Transverse colon (tissue), 4 donors: ENCODE results near the gene TH.

Experiments
- CTCF ChIP-seq, 5 experiments: fragments of 200-600 bp in 3 of 5; fragments of 450-650 bp in 2 of 5; sonication (generic) in 3 of 5; IDR thresholded peaks; 1 replicate in 2 of 5; 2 replicates in 3 of 5; pipeline ENCODE4 v1.5.1; 2016 to 2017; ENCODE audit warnings: antibody characterized with exemption in 5 of 5, inconsistent platforms in 3 of 5, mild to moderate bottlenecking in 2 of 5, moderate library complexity in 1 of 5
- EP300 ChIP-seq: sonication (generic); formaldehyde crosslinking; IDR thresholded peaks from one replicate; pipeline ENCODE4 v1.6.1; 2017; ENCODE audit warnings: antibody characterized with exemption, low read depth
- POLR2A ChIP-seq: fragments of 450-650 bp; IDR thresholded peaks from one replicate; pipeline ENCODE4 v1.6.1; 2016; ENCODE audit warnings: antibody characterized with exemption, mild to moderate bottlenecking, moderate library complexity
- POLR2AphosphoS5 ChIP-seq, 3 donors: sonication (generic); formaldehyde crosslinking; IDR thresholded peaks; one replicate each; pipeline ENCODE4 v1.6.1; 2016; ENCODE audit warnings: antibody characterized with exemption in 3 of 3

- no peak for TF ChIP-seq CTCF (IDR thresholded peaks at IDR 0.05)
- TF ChIP-seq POLR2A: no peak
- TF ChIP-seq EP300: no peak
- TF ChIP-seq POLR2AphosphoS5 (IDR thresholded peaks at IDR 0.05): no peak
Observed at GRCh38 chr11:2121227-2122130, 50.1 kb downstream of the TH start.
